GM12801 (cell line): ENCODE measurements around the gene MAGI2.

Experiments
- CTCF ChIP-seq: IDR thresholded peaks from one replicate; pipeline ENCODE4 v1.5.1; 2011; ENCODE audit warnings: control low read depth; ENCODE audit not compliant: insufficient read length; ENCODE audit errors: extremely low read depth

MAGI2 gene

GRCh38 chr7:78420001-78420400 is 1033.5 kb downstream of the MAGI2 start:
- TF ChIP-seq CTCF, result no peak

GRCh38 chr7:78417180-78417853 is 1036.2 kb downstream of the MAGI2 start:
- no peak for TF ChIP-seq CTCF

GRCh38 chr7:78413568-78413967 is 1039.9 kb downstream of the MAGI2 start:
- TF ChIP-seq CTCF, result no peak

- no peak for TF ChIP-seq CTCF
These were observed 1041.1 kb downstream of the MAGI2 start for GRCh38 chr7:78412216-78412858.

- no peak for TF ChIP-seq CTCF
These were observed 1046.4 kb downstream of the MAGI2 start for GRCh38 chr7:78407031-78407430.

GRCh38 chr7:78406531-78406930 is 1046.9 kb downstream of the MAGI2 start:
- no peak for TF ChIP-seq CTCF

- no peak for TF ChIP-seq CTCF
These were observed 1051.4 kb downstream of the MAGI2 start for GRCh38 chr7:78402096-78402495.
